GM12878 (cell line): Measurements from ENCODE around the gene CYB5B. TPM values are rescaled to one million over a fixed set of nuclear protein-coding genes. Genes with fewer than 3 reads are reported as not detected.

ENCODE experiments used
- ATAC-seq: fragments of 200-7000 bp; cut with Tn5 transposase; 3 replicates; pipeline ENCODE4 v1.9.1; 2020; ENCODE audit warnings: mild to moderate bottlenecking, moderate library complexity
- BruUV-seq: library from RNA; stranded (reverse); fragments of 400-500 nt; replicated peaks from 2 replicates; lab custom pipeline; 2021; lab: Mats Ljungman, UMichigan
- CTCF ChIA-PET: fragments of 300-600 bp; sonication (Branson Sonifier 250); formaldehyde crosslinking; extraction: SDS; loops from one replicate; lab custom pipeline; 2021; ENCODE audit warnings: inconsistent platforms; lab: Yijun Ruan, JAX
- POLR2A ChIA-PET: fragments of 350-600 bp; formaldehyde crosslinking; extraction: SDS; loops from one replicate; lab custom pipeline; 2021; ENCODE audit warnings: inconsistent platforms; lab: Charles Lee
- RAD21 ChIA-PET: fragments of 300-600 bp; sonication (Branson Sonifier 250); formaldehyde crosslinking; loops from one replicate; lab custom pipeline; 2023; ENCODE audit warnings: antibody characterized with exemption; ENCODE audit not compliant: unreplicated experiment; lab: Charles Lee
- SMC1A ChIA-PET: fragments of 300-600 bp; sonication (Branson Sonifier 250); formaldehyde crosslinking; loops from one replicate; lab custom pipeline; 2023; ENCODE audit not compliant: unreplicated experiment, uncharacterized antibody; lab: Charles Lee
- DNase-seq: peaks from one replicate; pipeline ENCODE4 v3.0.0-alpha.2; 2011; ENCODE audit warnings: low read depth, low spot score
- FAIRE-seq: peaks from 3 replicates; lab custom pipeline; 2011; peaks lifted over from hg19 to GRCh38; lab: Jason Lieb, UNC
- H2AFZ ChIP-seq: 2 replicates; pipeline ENCODE4 v1.6.0; 2011; ENCODE audit warnings: low read depth, low read length, control low read depth; ENCODE audit not compliant: control insufficient read depth
- H3K27ac ChIP-seq: 2 replicates; pipeline ENCODE4 v1.5.1; 2011; ENCODE audit warnings: control low read depth; ENCODE audit not compliant: control insufficient read depth, insufficient read depth
- H3K27me3 ChIP-seq, 2 experiments: replicated peaks in 1 of 2; 2 replicates each; pipeline versions ENCODE4 v1.6.0 to v1.6.1; 2011; ENCODE audit warnings: low read length in 1 of 2; ENCODE audit not compliant: control insufficient read depth in 2 of 2, insufficient read depth in 2 of 2
- H3K36me3 ChIP-seq, 2 experiments: 2 replicates each; pipeline ENCODE4 v1.5.1; 2011; ENCODE audit warnings: low read length in 1 of 2; ENCODE audit not compliant: control insufficient read depth in 2 of 2, insufficient read depth in 2 of 2
- H3K4me1 ChIP-seq: 2 replicates; pipeline ENCODE4 v1.6.1; 2011; ENCODE audit warnings: mild to moderate bottlenecking, low read length, moderate library complexity, mixed read lengths; ENCODE audit not compliant: control insufficient read depth, insufficient read depth
- H3K4me2 ChIP-seq: 2 replicates; pipeline ENCODE4 v1.6.0; 2011; ENCODE audit warnings: control low read depth; ENCODE audit not compliant: control insufficient read depth, insufficient read depth
- H3K4me3 ChIP-seq: fragments of 200-600 bp; sonication (generic); 2 replicates; pipeline ENCODE4 v1.5.1; 2016
- H3K79me2 ChIP-seq: 2 replicates; pipeline ENCODE4 v1.6.0; 2011; ENCODE audit warnings: low read length; ENCODE audit not compliant: control insufficient read depth, insufficient read depth
- H3K9ac ChIP-seq: 2 replicates; pipeline ENCODE4 v1.8.0; 2011; ENCODE audit warnings: low read length, control low read depth, mixed read lengths; ENCODE audit not compliant: control insufficient read depth, insufficient read depth
- H3K9me3 ChIP-seq: replicated peaks from 3 replicates; pipeline ENCODE4 v1.5.1; 2011; ENCODE audit warnings: mild to moderate bottlenecking, low read length; ENCODE audit not compliant: control insufficient read depth, insufficient read depth
- H4K20me1 ChIP-seq: 2 replicates; pipeline ENCODE4 v1.6.0; 2011; ENCODE audit not compliant: control insufficient read depth, insufficient read depth
- JUNB ChIP-seq: IDR thresholded peaks from 2 replicates; pipeline ENCODE4 v1.6.1; 2016; ENCODE audit warnings: antibody characterized with exemption, mild to moderate bottlenecking
- MEF2B ChIP-seq: fragments of 450-650 bp; IDR thresholded peaks from 2 replicates; pipeline ENCODE4 v1.6.1; 2018; ENCODE audit warnings: mild to moderate bottlenecking, moderate library complexity; ENCODE audit not compliant: partially characterized antibody, poor library complexity, severe bottlenecking
- MYB ChIP-seq: fragments of 150-350 bp; IDR thresholded peaks from 2 replicates; pipeline ENCODE4 v1.6.1; 2014; ENCODE audit warnings: mild to moderate bottlenecking, low read depth, low read length, borderline replicate concordance
- RAD51 ChIP-seq: fragments of 450-650 bp; IDR thresholded peaks from 2 replicates; pipeline ENCODE4 v1.6.1; 2016; ENCODE audit warnings: moderate library complexity, mild to moderate bottlenecking, inconsistent platforms
- RB1 ChIP-seq: fragments of 450-650 bp; formaldehyde crosslinking; IDR thresholded peaks from 2 replicates; pipeline ENCODE4 v1.6.1; 2017; ENCODE audit warnings: mild to moderate bottlenecking, borderline replicate concordance
- WGBS: methylation state at CpG from one replicate; pipeline ENCODE4 v1.1.6; 2016; ENCODE audit warnings: low lambda C conversion rate; ENCODE audit not compliant: insufficient replicate concordance, insufficient coverage; ENCODE audit errors: missing lambda C conversion rate; 5-methylcytosine and 5-hydroxymethylcytosine counted together
- in situ Hi-C: fragments of 300-500 bp; cut with MboI; formaldehyde crosslinking; loops from 9 replicates; pipeline ENCODE4 v1.14.3; 2018; ENCODE audit warnings: mixed read lengths
- intact Hi-C: fragments of 100-400 bp; cut with micrococcal nuclease; formaldehyde crosslinking; loops from one replicate; pipeline ENCODE4 v1.14.2; 2022; ENCODE audit not compliant: unreplicated experiment
- polyA plus RNA-seq, 11 experiments: library from polyadenylated mRNA; depleted of rRNA in 4 of 11; unstranded in 6 of 11; stranded (reverse) in 5 of 11; fragments of >200 nt; fragmentation: Nextera tagmentation in 4 of 11; fragmentation: Illumina TruSeq in 1 of 11; extraction: Ambion mirVana in 4 of 11; extraction: Trizol in 1 of 11; gene quantifications; 1 replicate in 1 of 11; 2 replicates in 10 of 11; pipeline versions ENCODE4 v1.2.1 to v1.2.3, GENCODE V29; 2011 to 2016; ENCODE audit warnings: inconsistent platforms in 2 of 11, missing spikeins in 2 of 11, low read depth in 1 of 11
- total RNA-seq, 4 experiments: library from RNA; depleted of rRNA in 3 of 4; stranded (reverse); fragments of >200 nt in 3 of 4; fragmentation: Illumina TruSeq in 1 of 4; extraction: Trizol in 1 of 4; gene quantifications; 2 replicates each; pipeline versions ENCODE4 v1.2.1 to v1.2.3, GENCODE V29; 2013 to 2021
- TF ChIP-seq, protein P1 (sequence below): fragments of 450-650 bp; IDR thresholded peaks from 2 replicates; pipeline ENCODE4 v1.6.1; 2016; ENCODE audit warnings: mild to moderate bottlenecking
- TF ChIP-seq, protein P2 (sequence below): fragments of 450-650 bp; formaldehyde crosslinking; IDR thresholded peaks from 2 replicates; pipeline ENCODE4 v1.4.0; 2022; ENCODE audit warnings: mild to moderate bottlenecking, moderate library complexity

Gene CYB5B
- total and polyA plus RNA-seq, 10 of the 15 experiments (the other 5 are each of a cell fraction or from before 2014, with no cell fraction given) = 145 to 305 (median 179) TPM

DNA sequence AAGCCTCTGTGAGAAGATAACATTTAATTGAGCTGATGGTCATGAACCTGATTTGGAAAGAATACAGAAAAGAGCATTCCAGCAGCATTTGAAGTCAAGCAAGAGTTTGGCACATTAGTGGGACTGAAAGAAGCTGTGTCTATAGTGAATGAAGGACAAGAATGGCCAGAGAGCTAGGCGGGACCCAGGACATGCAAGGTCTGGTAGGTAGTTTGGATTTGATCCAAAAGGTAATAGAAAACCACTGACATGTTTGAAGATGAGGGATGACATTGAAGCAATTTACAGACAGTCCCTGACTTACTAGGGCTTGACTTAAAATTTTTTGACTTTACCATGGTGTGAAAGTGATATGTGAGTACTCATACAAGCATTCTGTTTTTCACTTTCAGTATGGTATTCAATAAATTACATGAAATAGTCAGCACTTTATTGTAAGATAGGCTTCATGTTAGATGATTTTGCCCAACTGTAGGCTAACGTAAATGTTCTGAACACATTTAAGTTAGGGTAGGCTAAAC is 7.6 kb downstream of the CYB5B start:
- H3K9ac ChIP-seq = no peak overlapping the region
- ChIA-PET CTCF (interaction anchor here (0.6 to 1.1 kb wide), 3 partner anchors 32 to 1047 kb away, joined by 3 read pairs; no protein-coding TSS in a partner anchor), SMC1A (interaction anchor here (0.5 to 1.6 kb wide), 4 partner anchors 22 to 145 kb away, joined by 3 read pairs; no protein-coding TSS in a partner anchor), POLR2A (interaction anchor here (0.5 to 1.2 kb wide), 2 partner anchors 12 to 165 kb away, joined by 4 to 6 read pairs; no protein-coding TSS in a partner anchor), RAD21 (interaction anchor here (1.1 kb wide), 2 partner anchors 37 to 133 kb away, joined by 3 read pairs; no protein-coding TSS in a partner anchor)
- H2AFZ ChIP-seq = no peak overlapping the region
- H3K36me3 ChIP-seq = peaks cover 4 to 33% of the 10 kb centered on the region in 2 experiments
- H3K4me3 ChIP-seq = no peak overlapping the region
- peak overlapping the region; percentile 44 for H3K4me2 ChIP-seq
- in situ Hi-C loops (no loop called here), intact Hi-C loops (loop anchor here (5.0 kb wide), 1 partner anchor 35 kb away; no protein-coding TSS in a partner anchor)
- ATAC-seq (peak; percentile 72), DNase-seq (no peak), FAIRE-seq (no peak)
- peaks cover 11% of the 10 kb centered on the region for H3K9me3 ChIP-seq
- peak overlapping the region; percentile 5; the same call in 1 of the 2 replicates for H3K27ac ChIP-seq
- H3K79me2 ChIP-seq = peaks cover 79% of the 10 kb centered on the region
- TF ChIP-seq JUNB (peak; percentile 98), RB1 (no peak)
- TF ChIP-seq, protein P1, sequence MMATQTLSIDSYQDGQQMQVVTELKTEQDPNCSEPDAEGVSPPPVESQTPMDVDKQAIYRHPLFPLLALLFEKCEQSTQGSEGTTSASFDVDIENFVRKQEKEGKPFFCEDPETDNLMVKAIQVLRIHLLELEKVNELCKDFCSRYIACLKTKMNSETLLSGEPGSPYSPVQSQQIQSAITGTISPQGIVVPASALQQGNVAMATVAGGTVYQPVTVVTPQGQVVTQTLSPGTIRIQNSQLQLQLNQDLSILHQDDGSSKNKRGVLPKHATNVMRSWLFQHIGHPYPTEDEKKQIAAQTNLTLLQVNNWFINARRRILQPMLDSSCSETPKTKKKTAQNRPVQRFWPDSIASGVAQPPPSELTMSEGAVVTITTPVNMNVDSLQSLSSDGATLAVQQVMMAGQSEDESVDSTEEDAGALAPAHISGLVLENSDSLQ = peak; percentile 38; the same call in 1 of the 2 replicates
- BruUV-seq = no TSS peak
- peaks cover 19% of the 10 kb centered on the region for H3K4me1 ChIP-seq
- no peaks in the 10 kb centered on the region for H4K20me1 ChIP-seq
- no peaks in the 10 kb centered on the region for H3K27me3 ChIP-seq
- 74% methylated on average over 2 of the region's 2 CpGs for WGBS

DNA sequence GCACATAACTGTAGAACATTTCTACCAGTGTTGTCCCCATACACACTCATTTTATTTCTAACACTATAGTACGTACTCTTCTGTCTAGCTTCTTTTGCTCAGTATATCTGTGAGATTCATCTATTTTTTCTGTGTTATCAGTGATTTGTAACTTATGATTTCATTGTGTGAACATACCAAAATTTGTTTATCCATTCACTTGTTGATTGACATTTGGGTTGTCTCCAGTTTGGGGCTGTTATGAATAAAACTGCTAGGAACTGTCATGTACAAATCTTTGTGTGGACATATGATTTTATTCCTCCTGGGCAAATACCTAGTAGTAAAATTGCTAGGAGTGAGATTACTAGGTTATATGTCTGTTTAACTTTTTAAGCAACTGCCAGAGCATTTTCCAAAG is 9.6 kb downstream of the CYB5B start:
- in situ Hi-C loops (no loop called here), intact Hi-C loops (loop anchor here (5.0 kb wide), 1 partner anchor 33 kb away; no protein-coding TSS in a partner anchor)
- Histone ChIP-seq H3K27me3 (no peaks in the 10 kb centered on the region), H3K9me3 (peaks cover 4% of the 10 kb centered on the region; the same call in 2 of the 3 replicates), H2AFZ (no peak overlapping the region), H3K4me2 (no peak overlapping the region; the same call in 1 of the 2 replicates), H3K36me3 (peaks cover 0 to 15% of the 10 kb centered on the region in 2 experiments; a peak in 3 of 4 replicates), H4K20me1 (0 out of 2 replicates have a peak, but pooled peaks cover 3% of the 10 kb centered on the region), H3K4me3 (no peak overlapping the region), H3K79me2 (peaks cover 80% of the 10 kb centered on the region), H3K27ac (peak overlapping the region; percentile 24; the same call in 1 of the 2 replicates), H3K9ac (no peak overlapping the region), H3K4me1 (peaks cover 29% of the 10 kb centered on the region)
- ATAC-seq (no peak), DNase-seq (no peak), FAIRE-seq (no peak)
- ChIA-PET CTCF (no interaction called here), POLR2A (interaction anchor here (0.6 to 2.1 kb wide), 3 partner anchors 9 to 124 kb away, joined by 3 to 12 read pairs (median 6); partner anchors contain the start of gene CYB5B), SMC1A (interaction anchor here (1.1 to 1.7 kb wide), 3 partner anchors 16 to 36 kb away, joined by 4 to 5 read pairs (median 4); no protein-coding TSS in a partner anchor), RAD21 (no interaction called here)
- no TSS peak for BruUV-seq
- WGBS = 100% methylated on average over 1 of the region's 1 CpG
- TF ChIP-seq RAD51 = no peak
- TF ChIP-seq MYB = no peak
- TF ChIP-seq, protein P2, sequence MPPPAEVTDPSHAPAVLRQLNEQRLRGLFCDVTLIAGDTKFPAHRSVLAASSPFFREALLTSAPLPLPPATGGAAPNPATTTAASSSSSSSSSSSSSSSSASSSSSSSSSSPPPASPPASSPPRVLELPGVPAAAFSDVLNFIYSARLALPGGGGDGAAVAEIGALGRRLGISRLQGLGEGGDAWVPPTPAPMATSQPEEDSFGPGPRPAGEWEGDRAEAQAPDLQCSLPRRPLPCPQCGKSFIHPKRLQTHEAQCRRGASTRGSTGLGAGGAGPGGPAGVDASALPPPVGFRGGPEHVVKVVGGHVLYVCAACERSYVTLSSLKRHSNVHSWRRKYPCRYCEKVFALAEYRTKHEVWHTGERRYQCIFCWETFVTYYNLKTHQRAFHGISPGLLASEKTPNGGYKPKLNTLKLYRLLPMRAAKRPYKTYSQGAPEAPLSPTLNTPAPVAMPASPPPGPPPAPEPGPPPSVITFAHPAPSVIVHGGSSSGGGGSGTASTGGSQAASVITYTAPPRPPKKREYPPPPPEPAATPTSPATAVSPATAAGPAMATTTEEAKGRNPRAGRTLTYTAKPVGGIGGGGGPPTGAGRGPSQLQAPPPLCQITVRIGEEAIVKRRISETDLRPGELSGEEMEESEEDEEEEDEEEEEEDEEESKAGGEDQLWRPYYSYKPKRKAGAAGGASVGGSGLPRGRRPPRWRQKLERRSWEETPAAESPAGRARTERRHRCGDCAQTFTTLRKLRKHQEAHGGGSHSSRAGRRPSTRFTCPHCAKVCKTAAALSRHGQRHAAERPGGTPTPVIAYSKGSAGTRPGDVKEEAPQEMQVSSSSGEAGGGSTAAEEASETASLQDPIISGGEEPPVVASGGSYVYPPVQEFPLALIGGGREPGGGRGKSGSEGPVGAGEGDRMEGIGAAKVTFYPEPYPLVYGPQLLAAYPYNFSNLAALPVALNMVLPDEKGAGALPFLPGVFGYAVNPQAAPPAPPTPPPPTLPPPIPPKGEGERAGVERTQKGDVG = no peak
- no peak for TF ChIP-seq MEF2B
